Choroid plexus epithelial cell (primary cell): ENCODE measurements around the gene SLC24A4.

Experiments used
- DNase-seq: peaks from one replicate; pipeline ENCODE4 v3.0.0-alpha.2; 2010; ENCODE audit warnings: low read depth
- H3K4me3 ChIP-seq: 2 replicates; pipeline ENCODE4 v1.5.1; 2011; ENCODE audit warnings: low read depth, mild to moderate bottlenecking, control low read depth, low read length, moderate library complexity
- TF ChIP-seq, protein P1 (sequence below): conservative IDR thresholded peaks from 2 replicates; pipeline ENCODE4 v1.5.1; 2011; ENCODE audit warnings: low read depth, mild to moderate bottlenecking, control low read depth, inconsistent platforms, low read length, moderate library complexity

The SLC24A4 gene

GRCh38 chr14:92463141-92463540, 140.2 kb downstream of the SLC24A4 start:
- TF ChIP-seq, protein P1, sequence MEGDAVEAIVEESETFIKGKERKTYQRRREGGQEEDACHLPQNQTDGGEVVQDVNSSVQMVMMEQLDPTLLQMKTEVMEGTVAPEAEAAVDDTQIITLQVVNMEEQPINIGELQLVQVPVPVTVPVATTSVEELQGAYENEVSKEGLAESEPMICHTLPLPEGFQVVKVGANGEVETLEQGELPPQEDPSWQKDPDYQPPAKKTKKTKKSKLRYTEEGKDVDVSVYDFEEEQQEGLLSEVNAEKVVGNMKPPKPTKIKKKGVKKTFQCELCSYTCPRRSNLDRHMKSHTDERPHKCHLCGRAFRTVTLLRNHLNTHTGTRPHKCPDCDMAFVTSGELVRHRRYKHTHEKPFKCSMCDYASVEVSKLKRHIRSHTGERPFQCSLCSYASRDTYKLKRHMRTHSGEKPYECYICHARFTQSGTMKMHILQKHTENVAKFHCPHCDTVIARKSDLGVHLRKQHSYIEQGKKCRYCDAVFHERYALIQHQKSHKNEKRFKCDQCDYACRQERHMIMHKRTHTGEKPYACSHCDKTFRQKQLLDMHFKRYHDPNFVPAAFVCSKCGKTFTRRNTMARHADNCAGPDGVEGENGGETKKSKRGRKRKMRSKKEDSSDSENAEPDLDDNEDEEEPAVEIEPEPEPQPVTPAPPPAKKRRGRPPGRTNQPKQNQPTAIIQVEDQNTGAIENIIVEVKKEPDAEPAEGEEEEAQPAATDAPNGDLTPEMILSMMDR = no peak
- H3K4me3 ChIP-seq = no peak overlapping the region
- DNase-seq = no peak

- no peak overlapping the region for H3K4me3 ChIP-seq
- TF ChIP-seq, protein P1 = no peak
- DNase-seq = no peak
These were observed 141.2 kb downstream of the SLC24A4 start for GRCh38 chr14:92464156-92464555.

DNA sequence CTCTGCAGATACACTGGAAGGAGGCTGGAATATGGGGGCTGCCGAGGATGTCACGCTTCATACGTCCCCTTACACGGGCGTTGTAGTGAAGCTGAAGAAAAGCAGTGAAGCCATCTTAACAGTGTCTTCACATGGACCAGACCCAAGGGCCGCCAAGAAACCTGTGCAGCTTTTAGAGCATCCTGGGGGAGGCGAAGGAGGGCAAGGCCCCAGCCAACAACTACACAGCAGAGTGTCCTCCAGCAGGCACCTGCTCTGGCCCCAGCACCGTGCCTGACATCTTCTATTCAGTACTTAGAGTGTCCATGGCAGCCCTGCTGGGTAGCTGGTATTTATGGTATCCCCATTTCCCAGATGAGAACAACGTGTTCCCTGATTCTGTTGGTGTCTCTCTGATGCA, 141.8 kb downstream of the SLC24A4 start:
- H3K4me3 ChIP-seq = no peak overlapping the region
- DNase-seq = no peak
- TF ChIP-seq, protein P1 = no peak

- H3K4me3 ChIP-seq = no peak overlapping the region
- TF ChIP-seq, protein P1 = no peak
- no peak for DNase-seq
These were observed 142.5 kb downstream of the SLC24A4 start for GRCh38 chr14:92465353-92466055.

DNA sequence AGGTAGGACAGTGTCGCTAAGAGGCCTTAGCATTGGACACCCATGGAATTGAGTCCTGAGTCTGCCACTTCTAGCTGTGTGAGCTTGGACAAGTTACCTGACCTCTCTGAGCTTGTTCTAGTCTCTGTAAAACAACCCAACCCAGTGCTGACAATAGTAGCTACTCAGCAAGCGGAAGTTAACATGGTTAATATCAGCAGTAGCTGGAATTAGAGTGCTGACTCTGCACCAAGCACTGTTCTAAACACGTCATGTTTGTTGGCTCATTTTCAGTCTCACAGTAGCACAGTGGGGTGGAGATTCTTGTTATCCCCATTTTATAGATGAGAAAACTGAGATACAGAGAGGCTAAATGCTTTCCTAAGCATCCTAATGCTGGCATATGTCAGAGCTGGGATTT, 143.1 kb downstream of the SLC24A4 start:
- DNase-seq = no peak
- no peak overlapping the region for H3K4me3 ChIP-seq
- TF ChIP-seq, protein P1 = no peak

GRCh38 chr14:92469515-92469914, 146.6 kb downstream of the SLC24A4 start:
- TF ChIP-seq, protein P1 = no peak

GRCh38 chr14:92470215-92470614, 147.2 kb downstream of the SLC24A4 start:
- H3K4me3 ChIP-seq = no peak overlapping the region
- TF ChIP-seq, protein P1 = no peak
- DNase-seq = peak; percentile 31

More at GRCh38 chr14:92469515-92469914, 146.6 kb downstream of the SLC24A4 start:
- H3K4me3 ChIP-seq = no peak overlapping the region
- DNase-seq = no peak
